HEK293 (cell line): ENCODE measurements around the gene PRRT1B.

Source experiments
- BCL11B ChIP-seq: fragments of 450-650 bp; formaldehyde crosslinking; IDR thresholded peaks from 2 replicates; pipeline ENCODE4 v1.5.1; 2016; ENCODE audit warnings: low read depth, missing biosample characterization, missing genetic modification characterization
- GLI4 ChIP-seq: fragments of 450-650 bp; formaldehyde crosslinking; IDR thresholded peaks from 2 replicates; pipeline ENCODE4 v1.5.1; 2016; ENCODE audit warnings: missing biosample characterization, missing genetic modification characterization
- GLIS2 ChIP-seq: fragments of 450-650 bp; formaldehyde crosslinking; IDR thresholded peaks from 2 replicates; pipeline ENCODE4 v1.5.1; 2016; ENCODE audit warnings: missing biosample characterization, missing genetic modification characterization
- HOXC10 ChIP-seq: sonication (generic); formaldehyde crosslinking; IDR thresholded peaks from 2 replicates; pipeline ENCODE4 v1.8.1; 2023; ENCODE audit warnings: mild to moderate bottlenecking, missing genetic modification reagents
- KLF1 ChIP-seq: fragments of 450-650 bp; formaldehyde crosslinking; IDR thresholded peaks from 2 replicates; pipeline ENCODE4 v1.5.1; 2016; ENCODE audit warnings: missing biosample characterization, missing genetic modification characterization
- KLF16 ChIP-seq: fragments of 450-650 bp; formaldehyde crosslinking; IDR thresholded peaks from 2 replicates; pipeline ENCODE4 v1.5.1; 2017; ENCODE audit warnings: missing biosample characterization, missing genetic modification characterization
- KLF8 ChIP-seq: fragments of 450-650 bp; formaldehyde crosslinking; IDR thresholded peaks from 2 replicates; pipeline ENCODE4 v1.5.1; 2016; ENCODE audit warnings: missing biosample characterization, missing genetic modification characterization
- MEIS1 ChIP-seq: sonication (generic); formaldehyde crosslinking; IDR thresholded peaks from 2 replicates; pipeline ENCODE4 v1.8.1; 2022; ENCODE audit warnings: missing genetic modification reagents, mild to moderate bottlenecking, borderline replicate concordance
- PRDM1 ChIP-seq: fragments of 450-650 bp; formaldehyde crosslinking; IDR thresholded peaks from 2 replicates; pipeline ENCODE4; 2016; ENCODE audit warnings: missing biosample characterization, missing genetic modification characterization
- PRDM6 ChIP-seq: fragments of 450-650 bp; formaldehyde crosslinking; IDR thresholded peaks from 2 replicates; pipeline ENCODE4 v1.5.1; 2017; ENCODE audit warnings: missing biosample characterization, missing genetic modification characterization
- RBAK ChIP-seq: fragments of 450-650 bp; formaldehyde crosslinking; IDR thresholded peaks from 2 replicates; pipeline ENCODE4 v1.5.1; 2016; ENCODE audit warnings: missing biosample characterization, missing genetic modification characterization
- SETDB1 ChIP-seq: IDR thresholded peaks from one replicate; pipeline ENCODE4 v1.6.1; 2017; ENCODE audit warnings: mild to moderate bottlenecking, low read length, moderate library complexity, mixed read lengths; ENCODE audit not compliant: insufficient read length
- SP2 ChIP-seq: fragments of 450-650 bp; formaldehyde crosslinking; IDR thresholded peaks from 2 replicates; pipeline ENCODE4 v1.5.1; 2016; ENCODE audit warnings: missing biosample characterization, missing genetic modification characterization
- TCF7L2 ChIP-seq: IDR thresholded peaks from 2 replicates; pipeline ENCODE4 v1.6.1; 2011; ENCODE audit warnings: low read depth, mild to moderate bottlenecking, inconsistent platforms, low read length, moderate library complexity, borderline replicate concordance
- YY2 ChIP-seq: fragments of 450-650 bp; formaldehyde crosslinking; IDR thresholded peaks from 2 replicates; pipeline ENCODE4 v1.5.1; 2016; ENCODE audit warnings: missing biosample characterization, missing genetic modification characterization
- ZEB2 ChIP-seq: fragments of 450-650 bp; formaldehyde crosslinking; IDR thresholded peaks from 2 replicates; pipeline ENCODE4 v1.5.1; 2016; ENCODE audit warnings: missing biosample characterization, missing genetic modification characterization
- ZFP3 ChIP-seq: fragments of 450-650 bp; formaldehyde crosslinking; IDR thresholded peaks from 2 replicates; pipeline ENCODE4 v1.5.1; 2016; ENCODE audit warnings: low read depth, missing biosample characterization, missing genetic modification characterization
- ZFP37 ChIP-seq: fragments of 450-650 bp; formaldehyde crosslinking; IDR thresholded peaks from 2 replicates; pipeline ENCODE4 v1.5.1; 2016; ENCODE audit warnings: missing biosample characterization, missing genetic modification characterization
- ZNF133 ChIP-seq: fragments of 450-650 bp; formaldehyde crosslinking; IDR thresholded peaks from 2 replicates; pipeline ENCODE4 v1.5.1; 2016; ENCODE audit warnings: missing biosample characterization, missing genetic modification characterization
- ZNF2 ChIP-seq: fragments of 450-650 bp; formaldehyde crosslinking; IDR thresholded peaks from 2 replicates; pipeline ENCODE4 v1.5.1; 2016; ENCODE audit warnings: missing biosample characterization, missing genetic modification characterization
- ZNF202 ChIP-seq: fragments of 450-650 bp; formaldehyde crosslinking; IDR thresholded peaks from 2 replicates; pipeline ENCODE4 v1.5.1; 2016; ENCODE audit warnings: missing biosample characterization, missing genetic modification characterization, borderline replicate concordance
- ZNF23 ChIP-seq: fragments of 450-650 bp; formaldehyde crosslinking; IDR thresholded peaks from 2 replicates; pipeline ENCODE4 v1.5.1; 2016; ENCODE audit warnings: missing biosample characterization, missing genetic modification characterization, borderline replicate concordance
- ZNF302 ChIP-seq: fragments of 450-650 bp; formaldehyde crosslinking; IDR thresholded peaks from 2 replicates; pipeline ENCODE4 v1.5.1; 2016; ENCODE audit warnings: missing biosample characterization, missing genetic modification characterization, low read depth
- ZNF311 ChIP-seq: fragments of 450-650 bp; formaldehyde crosslinking; IDR thresholded peaks from 2 replicates; pipeline ENCODE4 v1.5.1; 2017; ENCODE audit warnings: missing biosample characterization, missing genetic modification characterization, borderline replicate concordance
- ZNF350 ChIP-seq: fragments of 450-650 bp; formaldehyde crosslinking; IDR thresholded peaks from 2 replicates; pipeline ENCODE4 v1.5.0; 2017; ENCODE audit warnings: missing biosample characterization, mild to moderate bottlenecking, missing genetic modification characterization
- ZNF449 ChIP-seq: fragments of 450-650 bp; formaldehyde crosslinking; IDR thresholded peaks from 2 replicates; pipeline ENCODE4 v1.5.1; 2017; ENCODE audit warnings: missing biosample characterization, mild to moderate bottlenecking, missing genetic modification characterization, moderate library complexity
- ZNF488 ChIP-seq: fragments of 450-650 bp; formaldehyde crosslinking; IDR thresholded peaks from 2 replicates; pipeline ENCODE4 v1.5.1; 2016; ENCODE audit warnings: missing biosample characterization, missing genetic modification characterization
- ZNF548 ChIP-seq: fragments of 450-650 bp; formaldehyde crosslinking; IDR thresholded peaks from 2 replicates; pipeline ENCODE4 v1.5.1; 2016; ENCODE audit warnings: missing biosample characterization, missing genetic modification characterization
- ZNF558 ChIP-seq: fragments of 450-650 bp; formaldehyde crosslinking; IDR thresholded peaks from 2 replicates; pipeline ENCODE4 v1.5.1; 2016; ENCODE audit warnings: missing biosample characterization, missing genetic modification characterization
- ZNF623 ChIP-seq: fragments of 450-650 bp; formaldehyde crosslinking; IDR thresholded peaks from 2 replicates; pipeline ENCODE4 v1.5.1; 2016; ENCODE audit warnings: missing biosample characterization, missing genetic modification characterization
- ZNF624 ChIP-seq: fragments of 450-650 bp; formaldehyde crosslinking; IDR thresholded peaks from 2 replicates; pipeline ENCODE4 v1.5.1; 2017; ENCODE audit warnings: missing biosample characterization, missing genetic modification characterization
- ZNF639 ChIP-seq: fragments of 450-650 bp; formaldehyde crosslinking; IDR thresholded peaks from 2 replicates; pipeline ENCODE4 v1.5.1; 2016; ENCODE audit warnings: missing biosample characterization, missing genetic modification characterization
- ZNF677 ChIP-seq: fragments of 450-650 bp; IDR thresholded peaks from 2 replicates; pipeline ENCODE4 v1.5.0; 2018; ENCODE audit warnings: missing biosample characterization, mild to moderate bottlenecking, missing genetic modification characterization, moderate library complexity
- ZNF704 ChIP-seq: fragments of 450-650 bp; formaldehyde crosslinking; IDR thresholded peaks from 2 replicates; pipeline ENCODE4 v1.5.1; 2016; ENCODE audit warnings: missing biosample characterization, missing genetic modification characterization
- ZNF785 ChIP-seq: fragments of 450-650 bp; formaldehyde crosslinking; IDR thresholded peaks from 2 replicates; pipeline ENCODE4 v1.5.1; 2016; ENCODE audit warnings: missing biosample characterization, missing genetic modification characterization
- ZSCAN18 ChIP-seq: fragments of 450-650 bp; formaldehyde crosslinking; IDR thresholded peaks from 2 replicates; pipeline ENCODE4 v1.5.1; 2016; ENCODE audit warnings: missing biosample characterization, missing genetic modification characterization

PRRT1B gene

GRCh38 chr9:131543141-131543540, 2.2 kb upstream of the PRRT1B start (continued):
- no peak for TF ChIP-seq ZNF449 (tag by site-specific recombination)
- no peak for TF ChIP-seq TCF7L2
- TF ChIP-seq SETDB1 = peak; percentile 95
- TF ChIP-seq KLF1 (tag by site-specific recombination) = no peak
- no peak for TF ChIP-seq YY2 (tag by site-specific recombination)
- peak; percentile 74 for TF ChIP-seq KLF8 (tag by site-specific recombination)
- TF ChIP-seq ZNF302 (tag by site-specific recombination) = no peak
- TF ChIP-seq ZNF350 (tag by site-specific recombination) = no peak
- no peak for TF ChIP-seq ZNF488 (tag by site-specific recombination)
- TF ChIP-seq ZNF558 (tag by site-specific recombination) = peak; percentile 63; the same call in 1 of the 2 replicates
- TF ChIP-seq ZEB2 (tag by site-specific recombination) = no peak
- no peak for TF ChIP-seq ZNF624
- TF ChIP-seq ZNF704 = no peak
- TF ChIP-seq ZNF2 (tag by site-specific recombination) = no peak
- TF ChIP-seq ZNF623 (tag by site-specific recombination) = no peak
- TF ChIP-seq MEIS1 (CRISPR knock-in tag) = no peak
- no peak for TF ChIP-seq ZNF133 (tag by site-specific recombination)
- TF ChIP-seq ZNF677 (tag by site-specific recombination) = no peak
- TF ChIP-seq ZNF202 (tag by site-specific recombination) = no peak
- TF ChIP-seq HOXC10 (CRISPR knock-in tag) = no peak
- 0 out of 2 replicates have a peak, but pooled peaks have one; percentile 53 for TF ChIP-seq ZNF639 (tag by site-specific recombination)
- no peak for TF ChIP-seq ZSCAN18 (tag by site-specific recombination)
- TF ChIP-seq ZFP37 (tag by site-specific recombination) = 0 out of 2 replicates have a peak, but pooled peaks have one; percentile 51
- no peak for TF ChIP-seq GLI4 (tag by site-specific recombination)
- no peak for TF ChIP-seq PRDM1 (tag by site-specific recombination)
- TF ChIP-seq RBAK (tag by site-specific recombination) = 0 out of 2 replicates have a peak, but pooled peaks have one; percentile 18
- TF ChIP-seq SP2 (tag by site-specific recombination) = no peak
- no peak for TF ChIP-seq BCL11B
- no peak for TF ChIP-seq KLF16 (tag by site-specific recombination)
- TF ChIP-seq ZNF311 (tag by site-specific recombination) = 0 out of 2 replicates have a peak, but pooled peaks have one; percentile 18
- no peak for TF ChIP-seq ZNF785 (tag by site-specific recombination)
- no peak for TF ChIP-seq ZNF23 (tag by site-specific recombination)
- TF ChIP-seq ZFP3 (tag by site-specific recombination) = no peak
- no peak for TF ChIP-seq GLIS2
- no peak for TF ChIP-seq ZNF548
- no peak for TF ChIP-seq PRDM6 (tag by site-specific recombination)
